NCI-H82 treated with DMSO at 0.1 percent for 48 hours (cell line): ENCODE measurements around the gene NOVA2.
"Not testable (repeated sequence)": the region's sequence is repeated elsewhere in the genome, so short reads cannot be mapped to it uniquely, and the experiment has no call there.

Experiments
- DNase-seq: peaks from one replicate; lab custom pipeline; 2025; ENCODE audit not compliant: unreplicated experiment; lab: John Stamatoyannopoulos, UW

NOVA2 gene

GRCh38 chr19:45899253-45899652 is 74.4 kb downstream of the NOVA2 start:
- no peak for DNase-seq

DNA sequence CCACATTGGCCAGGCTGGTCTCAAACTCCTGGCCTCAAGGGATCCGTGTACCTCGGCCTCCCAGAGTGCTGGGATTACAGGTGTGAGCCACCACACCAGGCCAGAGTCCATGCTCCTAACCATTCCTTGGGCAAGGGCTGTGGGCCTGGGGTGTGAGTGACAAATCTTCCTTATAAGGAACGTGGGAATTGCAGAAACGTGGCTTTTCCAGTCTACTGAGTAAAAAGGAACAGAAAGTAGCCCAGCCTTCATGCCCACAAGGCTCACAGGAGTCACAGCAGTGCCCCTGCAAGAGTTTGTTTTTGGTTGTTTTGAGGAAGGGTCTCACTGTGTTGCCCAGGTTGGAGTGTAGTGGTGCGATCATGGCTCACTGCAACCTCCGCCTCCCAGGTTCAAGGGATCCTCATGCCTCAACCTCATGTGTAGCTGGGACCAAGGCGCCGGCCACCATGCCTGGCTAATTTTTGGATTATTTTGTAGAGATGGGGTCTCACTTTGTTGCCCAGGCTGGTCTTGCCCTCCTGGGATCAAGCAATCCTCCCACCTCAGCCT is 76.3 kb downstream of the NOVA2 start:
- no peak for DNase-seq

GRCh38 chr19:45895983-45896599 is 77.6 kb downstream of the NOVA2 start:
- DNase-seq, result not testable (repeated sequence)

DNA sequence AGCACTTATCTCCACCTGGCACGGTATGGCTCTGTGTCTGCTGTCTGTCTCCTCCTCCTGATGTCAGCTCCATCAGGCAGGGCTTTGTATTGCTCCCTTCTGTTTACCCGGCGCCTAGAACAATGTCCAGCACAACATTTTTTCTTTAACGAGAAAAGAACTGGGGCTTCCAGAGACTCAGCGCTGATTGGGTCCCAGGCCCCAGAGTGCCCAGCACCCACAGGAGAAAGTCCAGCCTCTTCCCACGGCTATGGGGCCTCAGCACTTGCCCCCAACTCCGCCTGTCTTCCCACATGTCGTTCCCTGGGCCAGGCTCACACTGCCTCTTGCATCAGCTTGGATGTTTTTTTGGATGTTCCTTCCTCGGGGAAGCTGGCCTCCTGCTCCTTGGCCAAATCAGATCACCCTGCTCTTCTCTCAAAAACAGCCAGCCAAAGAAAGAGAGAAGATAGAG is 78.1 kb downstream of the NOVA2 start:
- DNase-seq, result no peak

DNA sequence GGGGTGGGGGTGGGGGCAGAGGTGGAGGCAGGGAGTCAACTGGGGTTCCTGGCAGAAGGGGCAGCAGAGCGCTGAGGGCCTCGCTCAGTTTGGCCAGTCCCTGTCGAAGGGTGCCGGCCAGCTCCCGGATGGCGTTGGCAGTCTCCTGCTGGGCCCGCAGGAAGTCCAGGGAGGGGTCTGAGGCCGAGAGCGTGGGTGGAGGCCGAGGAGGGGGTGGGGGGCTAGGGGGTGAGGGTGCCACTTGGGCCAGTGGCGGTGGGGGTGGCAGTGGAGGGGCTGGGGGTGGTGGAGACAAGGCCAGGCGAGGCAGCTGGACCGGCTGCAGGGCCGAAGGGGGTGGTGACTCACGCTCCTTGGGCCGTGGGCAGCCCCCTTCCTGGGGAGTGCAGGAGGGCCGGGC is 82.8 kb downstream of the NOVA2 start:
- no peak for DNase-seq

DNA sequence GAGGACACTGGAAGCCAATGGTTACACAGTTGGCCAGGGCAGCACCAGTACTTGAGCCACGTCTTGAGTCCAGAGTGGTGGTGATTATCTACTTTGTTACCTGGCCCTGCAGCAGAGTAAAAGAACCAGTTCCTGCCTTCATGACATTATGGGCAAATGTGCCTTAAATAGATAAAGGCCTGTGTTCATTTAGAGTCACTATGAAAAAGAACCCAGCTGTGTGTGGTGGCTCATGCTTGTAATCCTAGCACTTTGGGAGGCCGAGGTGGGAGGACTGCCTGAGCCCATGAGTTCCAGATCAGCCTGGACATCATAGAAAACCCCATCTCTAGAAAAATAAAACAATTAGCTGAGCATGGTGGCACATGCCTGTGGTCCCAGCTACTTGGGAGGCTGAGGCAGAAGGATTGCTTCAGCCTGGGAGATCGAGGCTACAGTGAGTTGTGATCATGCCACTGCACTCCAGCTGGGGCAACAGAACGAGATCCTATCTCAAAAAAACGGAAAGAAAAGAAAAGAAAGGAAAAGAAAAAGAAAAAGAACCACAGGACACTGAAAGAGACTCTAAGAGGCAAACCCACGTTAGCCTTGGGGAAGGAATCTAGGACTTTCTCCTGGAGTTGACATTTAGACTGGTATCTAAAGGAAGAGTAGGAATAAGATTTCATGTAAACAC is 84.3 kb downstream of the NOVA2 start:
- no peak for DNase-seq

- DNase-seq, result no peak
These were observed 86.4 kb downstream of the NOVA2 start for GRCh38 chr19:45887200-45887710.

GRCh38 chr19:45886427-45887199 is 87.1 kb downstream of the NOVA2 start:
- DNase-seq, result peak; percentile 74

- peak; percentile 73 for DNase-seq
These were observed 87.9 kb downstream of the NOVA2 start, which contains the start of gene IRF2BP1 for GRCh38 chr19:45885556-45886426. TSS of gene IRF2BP1 (minus strand) at chr19:45886141. CDS start at chr19:45885774, 367 bp downstream.

GRCh38 chr19:45884682-45885555 is 88.7 kb downstream of the NOVA2 start:
- no peak for DNase-seq

- DNase-seq, result no peak
These were observed 89.6 kb downstream of the NOVA2 start for GRCh38 chr19:45883881-45884681.
